ENCODE measurements around the gene ZNF576. TPM values are rescaled to one million over a fixed set of nuclear protein-coding genes. Genes with fewer than 3 reads are reported as not detected.

Gene ZNF576
- total RNA-seq, 2 donors from 2014 or later: 7.9 to 11.1 TPM

DNA sequence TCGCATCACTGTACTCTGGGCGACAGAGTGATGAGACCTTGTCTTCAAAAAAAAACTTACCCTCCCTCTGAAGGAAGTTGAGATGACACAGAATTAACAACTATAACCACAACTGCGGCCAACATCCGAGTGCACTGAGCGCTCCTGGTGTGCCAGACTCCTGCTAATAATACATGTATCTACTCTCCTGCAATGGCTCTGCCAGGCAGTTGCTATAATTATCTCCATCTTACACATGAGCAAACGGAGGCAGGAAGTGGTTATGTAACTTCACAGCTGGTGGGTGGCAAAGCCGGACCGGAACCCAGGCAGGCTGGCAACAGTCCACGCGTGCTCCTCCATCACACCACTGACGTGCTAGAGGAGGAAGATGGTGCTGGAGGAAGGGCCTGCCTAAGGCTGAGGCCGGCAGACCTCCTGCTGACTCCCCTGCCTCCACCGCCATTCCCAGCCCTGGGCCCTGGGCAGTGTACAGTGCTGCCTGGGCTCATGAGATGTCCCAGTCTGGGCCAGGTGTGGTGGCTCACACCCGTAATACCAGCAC lies 33.6 kb upstream of the ZNF576 start:
- DNase-seq (peak; percentile 28 to 51 (median 49)), ATAC-seq (peak; percentile 93)
- Mint-ChIP-seq H3K36me3 (ENCODE audit: low read depth) (peaks cover 3% of the 10 kb centered on the region), H3K4me3 (peak overlapping the region; percentile 65), H3K27me3 (no peaks in the 10 kb centered on the region), H3K27ac (peak overlapping the region; percentile 96), H3K4me1 (peaks cover 38% of the 10 kb centered on the region)
- H3K9me3 ChIP-seq (ENCODE audit: control insufficient read depth, low read length, poor library complexity, severe bottlenecking): no peaks in the 10 kb centered on the region

GRCh38 chr19:43563816-43564457 lies 32.5 kb upstream of the ZNF576 start:
- no peaks in the 10 kb centered on the region for H3K9me3 ChIP-seq (ENCODE audit: control insufficient read depth, low read length, poor library complexity, severe bottlenecking)
- DNase-seq (no peak), ATAC-seq (no peak)
- Mint-ChIP-seq H3K27me3 (no peaks in the 10 kb centered on the region), H3K4me3 (peak overlapping the region; percentile 46), H3K27ac (peak overlapping the region; percentile 96), H3K4me1 (peaks cover 38% of the 10 kb centered on the region), H3K36me3 (ENCODE audit: low read depth) (peaks cover 3% of the 10 kb centered on the region)

DNA sequence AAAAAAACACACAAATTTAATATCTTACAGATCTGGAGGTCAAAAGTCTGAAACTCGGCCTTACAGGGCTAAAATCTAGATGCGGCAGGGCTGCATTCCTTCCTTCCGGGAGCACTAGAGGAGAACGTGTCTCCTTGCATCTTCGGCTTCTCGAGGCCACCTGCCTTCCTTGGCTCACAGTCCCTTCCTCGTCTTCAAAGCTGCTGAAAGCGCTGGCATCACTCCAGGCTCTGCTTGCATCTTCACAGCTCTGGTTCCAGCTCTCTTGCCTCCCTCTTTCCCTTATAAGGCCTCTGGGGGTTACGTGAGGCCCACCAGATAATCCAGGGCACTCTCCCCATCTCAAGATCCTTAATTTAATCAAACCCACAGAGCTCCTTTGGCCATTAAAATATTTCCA lies 31.6 kb upstream of the ZNF576 start:
- H3K27ac Mint-ChIP-seq: peak overlapping the region; percentile 96
- H3K9me3 ChIP-seq (ENCODE audit: control insufficient read depth, low read length, poor library complexity, severe bottlenecking): no peaks in the 10 kb centered on the region
- H3K4me1 Mint-ChIP-seq: peaks cover 40% of the 10 kb centered on the region
- H3K36me3 Mint-ChIP-seq (ENCODE audit: low read depth): peaks cover 3% of the 10 kb centered on the region
- no peaks in the 10 kb centered on the region for H3K27me3 Mint-ChIP-seq
- ATAC-seq (no peak), DNase-seq (no peak)
- no peak overlapping the region for H3K4me3 Mint-ChIP-seq

GRCh38 chr19:43569657-43570056 lies 26.7 kb upstream of the ZNF576 start:
- DNase-seq: no peak
- H3K9me3 ChIP-seq (ENCODE audit: control insufficient read depth, low read length, poor library complexity, severe bottlenecking): no peaks in the 10 kb centered on the region
- no peak for ATAC-seq
- peaks cover 22% of the 10 kb centered on the region for H3K4me1 Mint-ChIP-seq
- H3K4me3 Mint-ChIP-seq: no peak overlapping the region
- H3K27me3 Mint-ChIP-seq: no peaks in the 10 kb centered on the region
- peak overlapping the region; percentile 49 for H3K27ac Mint-ChIP-seq
- peaks cover 8% of the 10 kb centered on the region for H3K36me3 Mint-ChIP-seq (ENCODE audit: low read depth)

DNA sequence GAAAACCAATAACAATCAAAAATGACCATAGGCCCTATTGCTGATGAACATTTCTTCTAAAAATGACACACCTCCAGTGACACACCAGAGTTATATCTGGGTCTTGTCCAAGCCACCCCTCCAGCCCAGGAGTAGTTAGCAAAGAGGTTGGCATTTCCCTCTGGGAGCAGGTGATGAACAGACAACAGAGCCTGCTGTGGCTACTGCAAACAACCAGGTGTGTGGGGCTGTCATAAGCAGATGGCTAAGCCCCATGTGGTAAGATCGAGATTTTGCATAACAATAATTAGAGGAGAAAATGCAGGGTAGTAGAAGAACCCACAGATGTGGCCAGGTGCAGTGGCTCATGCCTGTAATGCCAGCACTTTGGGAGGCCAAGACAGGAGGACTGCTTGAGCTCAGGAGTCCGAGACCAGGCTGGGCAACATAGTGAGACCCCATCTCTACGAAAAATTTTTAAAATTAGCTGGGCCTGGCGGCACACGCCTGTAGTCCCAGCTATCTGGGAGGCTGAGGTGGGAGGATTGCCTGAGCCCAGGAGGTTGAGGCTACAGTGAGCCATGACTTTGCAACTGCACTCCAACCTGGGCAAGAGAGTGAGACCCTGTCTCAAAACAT lies 26.1 kb upstream of the ZNF576 start:
- Mint-ChIP-seq H3K4me1 (peaks cover 23% of the 10 kb centered on the region), H3K4me3 (no peak overlapping the region), H3K36me3 (ENCODE audit: low read depth) (peaks cover 8% of the 10 kb centered on the region), H3K27ac (peak overlapping the region; percentile 49), H3K27me3 (no peaks in the 10 kb centered on the region)
- no peaks in the 10 kb centered on the region for H3K9me3 ChIP-seq (ENCODE audit: control insufficient read depth, low read length, poor library complexity, severe bottlenecking)
- DNase-seq: no peak
- ATAC-seq: no peak

GRCh38 chr19:43572171-43572588 lies 24.2 kb upstream of the ZNF576 start:
- no peaks in the 10 kb centered on the region for H3K9me3 ChIP-seq (ENCODE audit: control insufficient read depth, low read length, poor library complexity, severe bottlenecking)
- Mint-ChIP-seq H3K27me3 (no peaks in the 10 kb centered on the region), H3K27ac (no peak overlapping the region), H3K36me3 (ENCODE audit: low read depth) (peaks cover 6% of the 10 kb centered on the region), H3K4me1 (peaks cover 28% of the 10 kb centered on the region), H3K4me3 (peak overlapping the region; percentile 21)
- ATAC-seq (no peak), DNase-seq (no peak)

- Mint-ChIP-seq H3K27ac (peak overlapping the region; percentile 99), H3K4me3 (peak overlapping the region; percentile 97), H3K4me1 (peaks cover 32% of the 10 kb centered on the region), H3K36me3 (ENCODE audit: low read depth) (peaks cover 6% of the 10 kb centered on the region), H3K27me3 (no peaks in the 10 kb centered on the region)
- DNase-seq (no peak), ATAC-seq (no peak)
- H3K9me3 ChIP-seq (ENCODE audit: control insufficient read depth, low read length, poor library complexity, severe bottlenecking): no peaks in the 10 kb centered on the region
These were observed 21.8 kb upstream of the ZNF576 start for GRCh38 chr19:43574424-43575155.

DNA sequence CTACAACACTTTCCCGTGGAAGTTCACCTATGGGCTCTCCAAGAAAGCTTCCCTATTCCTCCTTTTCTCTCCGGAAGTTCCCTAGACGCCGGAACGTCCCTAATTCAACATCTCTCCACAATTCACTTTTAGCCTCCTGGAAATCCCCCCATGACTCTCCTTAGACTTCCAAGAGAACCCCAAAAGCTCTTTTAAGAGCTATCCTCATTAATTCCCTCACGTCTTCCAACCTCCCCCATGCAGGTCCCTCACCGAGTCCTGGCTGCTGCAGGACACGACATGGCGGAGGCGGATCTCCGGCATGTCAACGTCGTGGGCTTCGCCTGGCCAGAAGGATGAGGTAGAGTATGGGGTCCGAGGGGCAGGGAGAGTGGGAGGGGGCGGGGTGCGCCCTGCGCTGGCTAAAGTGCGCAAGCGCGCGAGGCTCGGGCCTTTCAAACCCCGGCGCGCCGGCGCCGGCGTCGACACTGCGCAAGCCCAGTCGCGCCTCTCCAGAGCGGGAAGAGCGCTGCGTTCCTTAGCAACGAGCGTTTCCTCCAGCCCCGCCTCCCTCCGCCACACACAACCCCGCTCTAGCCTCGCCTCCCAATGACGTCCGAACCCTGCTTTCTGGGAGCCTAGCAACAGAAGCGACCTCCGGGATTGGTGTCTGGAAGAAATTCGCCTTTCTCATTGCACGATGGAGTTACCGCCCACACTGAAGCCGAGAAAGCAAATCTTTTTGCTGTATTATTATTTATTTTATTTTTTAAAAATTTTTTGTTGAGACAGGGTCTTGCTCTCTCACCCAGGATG lies 21.0 kb upstream of the ZNF576 start, which contains the start of the genes PINLYP and XRCC1:
PINLYP (plus strand) TSS at position 646 of the 795 bp plus-strand sequence. CDS start 1,391 bp downstream, outside the sequence.
XRCC1 (minus strand) TSS at position 372 of the 795 bp plus-strand sequence; CDS start at position 303, 69 bp downstream.
- Mint-ChIP-seq H3K27ac (peak within 1 kb of the TSS; percentile 99), H3K4me3 (peak within 1 kb of the TSS; percentile 97), H3K4me1 (peaks cover 34% of the 10 kb centered on the region), H3K27me3 (no peaks in the 10 kb centered on the region), H3K36me3 (ENCODE audit: low read depth) (peaks cover 6% of the 10 kb centered on the region)
- peak; percentile 99 for ATAC-seq
- H3K9me3 ChIP-seq (ENCODE audit: control insufficient read depth, low read length, poor library complexity, severe bottlenecking): no peaks in the 10 kb centered on the region
- DNase-seq: peak; percentile 92 to 96 (median 95)

GRCh38 chr19:43575955-43576878 lies 20.2 kb upstream of the ZNF576 start:
- ATAC-seq: peak; percentile 2
- Mint-ChIP-seq H3K4me3 (peak overlapping the region; percentile 97), H3K27ac (peak overlapping the region; percentile 99)

GRCh38 chr19:43578787-43579186 lies 17.6 kb upstream of the ZNF576 start:
- Mint-ChIP-seq H3K27me3 (no peaks in the 10 kb centered on the region), H3K27ac (peak overlapping the region; percentile 24), H3K4me3 (peak overlapping the region; percentile 8), H3K4me1 (peaks cover 26% of the 10 kb centered on the region), H3K36me3 (ENCODE audit: low read depth) (no peaks in the 10 kb centered on the region)
- ATAC-seq: no peak
- no peak for DNase-seq
- H3K9me3 ChIP-seq (ENCODE audit: control insufficient read depth, low read length, poor library complexity, severe bottlenecking): no peaks in the 10 kb centered on the region

More at GRCh38 chr19:43575955-43576878, 20.2 kb upstream of the ZNF576 start:
- peaks cover 4% of the 10 kb centered on the region for H3K36me3 Mint-ChIP-seq (ENCODE audit: low read depth)
- H3K27me3 Mint-ChIP-seq: no peaks in the 10 kb centered on the region
- peaks cover 32% of the 10 kb centered on the region for H3K4me1 Mint-ChIP-seq
- no peak for DNase-seq
- no peaks in the 10 kb centered on the region for H3K9me3 ChIP-seq (ENCODE audit: control insufficient read depth, low read length, poor library complexity, severe bottlenecking)

- H3K9me3 ChIP-seq (ENCODE audit: control insufficient read depth, low read length, poor library complexity, severe bottlenecking): no peaks in the 10 kb centered on the region
- peaks cover 3% of the 10 kb centered on the region for H3K36me3 Mint-ChIP-seq (ENCODE audit: low read depth)
- no peaks in the 10 kb centered on the region for H3K27me3 Mint-ChIP-seq
- H3K4me3 Mint-ChIP-seq: no peak overlapping the region
- peak overlapping the region; percentile 21 for H3K27ac Mint-ChIP-seq
- DNase-seq: no peak
- no peak for ATAC-seq
- peaks cover 22% of the 10 kb centered on the region for H3K4me1 Mint-ChIP-seq
These were observed 14.9 kb upstream of the ZNF576 start for GRCh38 chr19:43581467-43581866.

GRCh38 chr19:43582495-43582894 lies 13.9 kb upstream of the ZNF576 start:
- ATAC-seq (no peak), DNase-seq (no peak)
- peaks cover 3% of the 10 kb centered on the region for H3K36me3 Mint-ChIP-seq (ENCODE audit: low read depth)
- no peak overlapping the region for H3K4me3 Mint-ChIP-seq
- H3K9me3 ChIP-seq (ENCODE audit: control insufficient read depth, low read length, poor library complexity, severe bottlenecking): no peaks in the 10 kb centered on the region
- peaks cover 21% of the 10 kb centered on the region for H3K4me1 Mint-ChIP-seq
- H3K27ac Mint-ChIP-seq: peak overlapping the region; percentile 21
- no peaks in the 10 kb centered on the region for H3K27me3 Mint-ChIP-seq

Measured in T-helper 17 cell (primary cell).